ENCODE results near the gene OCIAD1.
A peak's percentile ranks its signal among the peaks of the same experiment; 100 is the strongest.

The OCIAD1 gene

DNA sequence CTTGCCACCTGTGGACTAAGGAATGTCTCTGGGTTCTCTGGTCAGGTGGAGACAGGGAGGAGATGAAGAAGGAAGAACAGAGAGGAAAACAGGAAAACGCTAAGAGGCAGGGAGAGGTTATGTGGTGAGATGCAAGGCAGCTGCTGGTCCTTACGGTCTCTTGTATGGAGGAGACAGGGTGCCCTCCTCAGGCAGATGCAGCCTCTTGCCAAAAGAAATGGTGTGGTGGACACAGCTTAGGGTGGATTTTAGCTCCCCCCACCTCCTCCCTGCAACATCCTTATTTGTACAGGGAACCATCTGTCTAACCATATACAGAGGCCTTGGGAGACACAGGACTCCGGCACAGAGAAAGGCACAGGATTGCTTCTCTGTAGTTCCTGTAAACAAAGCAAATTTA is 66.0 kb downstream of the OCIAD1 start:
- DNase-seq: no peak

DNA sequence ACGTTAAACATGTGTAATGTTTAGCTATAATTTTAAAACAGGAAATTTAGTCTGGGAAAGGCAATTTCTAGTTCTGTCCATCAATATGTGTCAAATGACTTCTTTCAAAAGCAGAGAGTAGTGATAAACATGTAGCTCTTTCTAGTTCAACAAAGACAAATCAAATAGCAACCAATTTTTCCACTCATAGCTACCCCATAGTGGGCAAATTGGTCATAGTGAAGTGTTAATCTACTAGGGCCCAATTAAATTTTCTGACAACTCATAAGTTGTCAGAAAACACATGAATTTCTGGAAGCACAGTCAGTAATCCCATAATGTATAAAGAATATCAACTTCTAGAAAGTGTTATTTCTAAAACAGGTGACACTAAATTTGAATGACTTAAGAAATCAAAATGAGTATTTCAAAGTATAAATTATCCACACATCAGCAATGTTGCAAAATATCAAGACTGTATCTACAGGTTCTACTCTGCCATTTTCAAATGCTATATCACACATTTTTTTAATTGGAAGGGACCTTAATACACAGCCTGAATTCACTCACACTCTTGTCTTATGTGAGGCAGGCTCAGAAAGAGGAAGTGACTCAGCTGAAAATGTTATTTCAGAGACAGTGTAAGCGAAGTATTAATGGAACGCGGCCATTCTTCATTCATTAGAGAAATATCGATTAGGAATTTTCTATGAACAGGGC is 68.0 kb downstream of the OCIAD1 start:
- no peak for DNase-seq

DNA sequence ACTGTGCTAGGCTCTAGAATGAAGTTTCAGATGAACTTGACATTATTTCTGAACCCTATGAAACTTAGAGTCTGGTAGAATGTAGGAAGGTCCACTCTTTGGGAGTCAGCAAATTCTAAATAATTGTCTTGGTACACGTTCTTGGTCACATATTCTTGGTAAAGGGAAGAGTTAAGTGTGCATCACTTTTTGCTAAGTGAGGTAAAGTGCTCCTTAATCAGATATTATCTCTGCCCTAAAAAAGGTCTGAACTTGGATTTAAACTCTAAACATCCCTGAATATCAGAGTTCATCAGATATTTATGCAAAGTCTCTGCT is 68.5 kb downstream of the OCIAD1 start:
- DNase-seq: no peak

DNA sequence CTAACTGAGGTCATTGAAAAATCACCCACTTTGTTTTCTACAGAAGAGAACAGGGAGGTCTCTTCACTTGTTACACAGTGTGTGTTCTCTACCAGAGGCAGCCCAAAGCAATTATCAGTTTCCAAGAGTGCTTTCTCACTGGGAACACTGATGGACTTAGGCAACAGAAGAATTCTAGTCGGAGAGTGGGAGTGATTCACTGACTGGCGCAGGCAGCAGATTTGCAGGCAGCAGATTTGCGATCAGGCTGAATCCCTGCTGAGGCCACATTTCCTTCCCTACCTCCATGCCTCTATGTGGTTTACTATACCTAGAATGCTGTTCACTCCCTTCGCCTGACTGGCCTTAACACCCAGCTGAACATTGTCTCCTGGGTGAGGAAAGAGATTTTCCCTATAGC is 69.1 kb downstream of the OCIAD1 start:
- DNase-seq: no peak

DNA sequence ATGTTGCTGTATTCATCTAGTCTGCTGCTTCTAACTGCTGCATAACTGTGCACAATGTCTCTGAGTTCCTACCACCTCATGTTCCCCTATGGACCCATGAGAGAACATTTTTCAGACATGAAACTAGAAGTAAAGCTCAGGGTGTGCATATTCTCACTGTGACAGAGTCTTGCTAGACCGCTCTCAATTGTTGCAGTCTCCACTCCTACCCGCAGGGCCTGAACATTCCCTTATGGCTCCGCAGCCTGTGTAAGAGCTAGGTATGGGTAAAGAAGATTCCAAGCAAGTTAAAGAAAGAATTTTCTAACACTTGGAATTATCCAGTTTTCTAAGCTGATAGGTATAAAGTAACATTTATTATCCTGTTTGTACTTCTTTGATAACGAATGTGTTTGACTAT is 70.3 kb downstream of the OCIAD1 start:
- no peak for DNase-seq

DNA sequence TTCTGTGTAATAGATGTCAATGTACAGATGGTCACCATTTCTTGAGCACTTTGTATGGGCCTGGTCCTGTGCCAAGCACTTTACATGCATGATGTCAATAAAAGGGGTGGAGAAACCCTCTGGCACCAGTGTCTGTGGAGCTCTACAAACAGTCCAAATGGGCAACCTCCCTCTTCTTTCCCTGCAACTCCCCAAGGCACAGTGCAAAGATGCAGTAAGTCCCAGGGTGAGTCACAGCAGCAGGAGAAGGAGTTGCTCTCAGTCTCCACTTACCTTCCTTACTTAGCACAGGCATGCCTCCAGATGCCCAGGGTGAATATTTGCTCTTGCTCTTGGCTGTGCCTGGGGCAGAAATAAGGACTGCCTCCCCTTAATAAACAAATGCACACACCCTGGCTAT is 71.4 kb downstream of the OCIAD1 start:
- no peak for DNase-seq

DNA sequence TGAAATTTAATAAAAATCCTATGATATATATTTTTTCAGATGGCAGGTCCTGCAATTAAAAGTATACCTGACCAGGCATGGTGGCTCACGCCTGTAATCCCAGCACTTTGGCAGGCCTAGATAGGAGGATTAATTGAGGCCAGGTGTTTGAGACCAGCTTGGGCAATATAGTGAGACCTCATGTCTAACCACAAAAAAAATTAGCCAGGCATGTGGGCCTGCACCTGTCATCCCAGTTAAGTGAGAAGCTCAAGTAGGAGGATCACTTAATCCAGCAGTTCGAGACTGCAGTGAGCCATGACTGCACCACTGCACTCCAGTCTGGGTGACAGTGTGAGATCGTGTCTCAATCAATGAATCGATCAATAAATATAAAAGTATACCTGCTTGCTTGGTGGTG is 73.2 kb downstream of the OCIAD1 start:
- no peak for DNase-seq

DNA sequence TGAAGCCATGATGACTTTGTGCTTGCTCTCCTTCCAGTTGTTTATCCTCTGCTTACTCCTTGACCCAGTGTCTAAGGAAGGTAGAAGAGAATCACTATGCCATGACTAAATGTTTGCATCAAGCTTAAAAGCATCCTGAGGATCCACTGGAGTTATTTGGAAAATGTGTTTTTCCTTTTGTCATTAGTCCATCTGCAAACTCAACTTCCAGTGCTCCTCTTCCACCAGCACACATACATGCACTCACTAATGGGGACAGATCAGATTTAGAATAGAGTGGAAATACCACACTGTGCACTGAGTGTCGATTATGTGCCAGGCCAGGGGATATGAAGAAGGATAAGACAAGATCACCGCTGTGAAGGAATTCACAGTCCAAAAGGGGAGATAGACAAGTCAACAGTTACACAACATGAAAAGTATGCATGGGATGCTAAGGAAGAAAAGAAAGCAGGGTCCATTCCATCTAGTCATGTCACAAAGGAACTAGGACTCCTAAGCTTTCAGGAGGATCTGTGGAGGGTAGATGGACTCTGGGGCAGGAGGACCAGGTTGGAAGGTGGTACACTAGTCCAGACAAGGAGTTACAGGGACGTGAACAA is 73.8 kb downstream of the OCIAD1 start:
- no peak for DNase-seq

DNA sequence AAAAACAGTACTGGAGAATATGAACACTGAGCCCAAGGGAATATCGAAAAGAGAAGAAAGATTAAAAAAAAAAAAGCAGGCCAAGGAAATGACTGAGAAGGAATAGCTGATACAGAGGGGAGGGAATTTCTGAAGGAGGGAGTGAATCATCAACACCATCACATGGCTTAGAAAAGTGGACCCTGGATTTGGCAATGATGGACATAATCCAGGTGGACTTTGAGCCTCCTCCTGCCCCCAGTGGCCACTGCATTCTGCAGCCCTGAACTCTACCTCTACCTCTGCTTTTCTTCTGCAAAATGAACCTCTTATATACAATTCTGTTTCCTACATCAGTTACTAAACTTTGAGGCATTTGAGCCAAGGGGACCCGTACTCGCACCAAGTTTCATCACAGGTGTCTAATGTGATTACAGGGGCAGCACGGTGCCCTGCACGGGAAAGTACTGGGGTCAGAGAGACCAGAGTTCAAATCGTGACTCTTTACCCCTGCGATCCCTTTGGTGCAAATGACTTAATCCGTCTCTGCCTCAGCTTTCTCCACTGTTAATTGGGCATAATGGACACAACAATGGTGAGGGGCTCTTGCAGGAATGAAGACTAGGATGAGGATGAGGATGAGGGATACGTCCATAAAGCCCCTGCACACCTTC is 74.6 kb downstream of the OCIAD1 start:
- DNase-seq: no peak

DNA sequence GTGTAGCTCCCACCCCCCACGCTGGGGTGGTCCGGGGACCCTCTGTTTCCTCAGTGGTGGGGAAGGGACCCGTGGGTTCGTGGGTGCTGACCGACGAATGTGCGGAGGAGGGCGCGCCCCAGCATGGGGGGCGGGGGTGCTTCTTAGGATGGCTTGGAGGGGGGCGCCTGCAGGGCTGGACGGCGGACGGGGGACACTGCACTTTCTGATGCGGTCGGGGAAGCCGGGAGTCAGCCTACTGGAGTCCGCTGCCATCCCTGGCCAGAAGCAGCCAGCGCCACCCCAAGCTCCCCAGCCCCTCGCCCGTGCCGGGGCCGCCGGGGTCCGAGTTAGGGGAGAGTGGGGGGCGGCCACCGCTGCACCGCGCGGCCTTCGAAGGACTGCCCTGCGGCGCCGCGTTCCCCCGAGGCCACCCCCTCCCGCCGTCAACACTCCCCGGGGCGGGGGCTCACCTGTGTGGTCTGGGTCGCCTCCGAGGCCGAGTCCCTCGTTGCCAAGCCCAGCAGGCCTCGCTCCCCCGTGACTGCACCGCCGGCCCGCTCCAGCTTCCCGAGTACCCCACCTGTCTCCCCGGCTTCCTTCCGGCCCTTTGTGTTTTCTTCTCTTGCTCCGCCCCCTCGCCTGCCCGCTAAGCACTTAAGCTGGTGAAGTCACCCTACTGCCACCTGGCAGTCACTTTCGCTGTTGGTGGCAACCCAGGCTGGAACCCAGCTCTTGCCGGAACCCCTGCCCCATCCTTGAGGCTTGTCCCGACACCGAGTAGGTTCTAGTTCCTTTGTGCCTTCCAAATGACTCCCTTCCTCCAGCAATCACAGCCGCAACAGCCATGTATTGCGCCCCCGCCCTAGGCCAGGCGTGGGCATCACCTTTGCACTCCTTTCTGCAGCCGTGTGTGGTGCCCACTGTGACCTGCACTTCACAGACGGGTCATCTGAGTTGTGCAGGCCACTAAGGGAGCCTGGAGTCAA is 75.6 kb downstream of the OCIAD1 start, which contains the start of gene OCIAD2:
Gene OCIAD2, minus strand, starts transcription at position 569 of the 968 bp plus-strand sequence. CDS start 2,225 bp downstream, outside the sequence.
- DNase-seq: peak; percentile 82

DNA sequence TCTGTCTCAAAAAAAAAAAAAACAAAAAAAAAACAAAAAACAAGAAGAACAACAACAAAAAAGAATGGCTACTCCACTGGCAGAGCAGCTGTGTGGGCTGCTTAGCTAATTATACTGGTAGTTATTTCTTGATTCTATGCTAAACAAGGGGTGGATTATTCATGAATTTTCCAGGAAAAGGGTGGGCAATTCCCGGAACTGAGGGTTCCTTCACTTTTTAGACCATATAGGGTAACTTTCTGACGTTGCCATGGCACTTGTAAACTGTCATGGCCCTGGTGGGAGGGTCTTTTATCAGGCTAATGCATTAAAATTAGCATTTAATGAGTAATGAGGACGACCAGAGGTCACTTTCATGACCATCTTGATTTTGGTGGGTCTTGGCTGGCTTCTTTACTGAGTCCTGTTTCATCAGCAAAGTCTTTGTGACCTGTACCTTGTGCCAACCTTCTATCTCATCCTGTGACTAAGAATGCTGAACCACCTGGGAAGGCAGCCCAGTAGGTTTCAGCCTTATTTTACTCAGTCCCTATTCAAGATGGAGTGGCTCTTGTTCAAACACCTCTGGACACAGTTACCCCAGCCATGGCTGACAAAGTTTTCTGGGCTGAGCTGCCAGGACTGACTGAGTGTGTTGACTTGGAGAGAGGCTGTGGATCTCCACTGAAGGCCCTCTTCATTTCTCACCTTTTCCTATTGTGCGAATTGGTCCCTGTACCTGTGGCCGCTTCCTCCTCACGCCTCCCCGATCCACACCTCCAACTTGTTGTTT is 77.0 kb downstream of the OCIAD1 start:
- no peak for DNase-seq

DNA sequence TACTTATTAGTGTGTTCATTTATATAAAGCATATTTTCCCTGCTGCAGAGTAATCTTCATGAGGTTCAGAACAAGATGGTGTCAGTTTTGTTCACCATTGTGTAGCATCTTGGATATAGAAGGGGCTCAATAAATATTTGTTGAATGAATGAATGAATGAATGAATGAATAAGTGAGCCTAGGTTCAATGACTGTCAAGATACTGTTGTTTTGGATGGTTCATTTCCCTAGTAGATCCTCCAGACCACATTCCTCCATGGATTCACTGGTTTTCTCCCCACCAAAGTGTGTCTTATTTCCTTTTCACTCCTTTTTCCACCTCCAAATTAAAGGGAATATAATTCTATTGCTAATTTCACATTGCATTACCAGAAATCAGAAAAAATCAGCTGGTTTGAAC is 77.8 kb downstream of the OCIAD1 start:
- no peak for DNase-seq

DNA sequence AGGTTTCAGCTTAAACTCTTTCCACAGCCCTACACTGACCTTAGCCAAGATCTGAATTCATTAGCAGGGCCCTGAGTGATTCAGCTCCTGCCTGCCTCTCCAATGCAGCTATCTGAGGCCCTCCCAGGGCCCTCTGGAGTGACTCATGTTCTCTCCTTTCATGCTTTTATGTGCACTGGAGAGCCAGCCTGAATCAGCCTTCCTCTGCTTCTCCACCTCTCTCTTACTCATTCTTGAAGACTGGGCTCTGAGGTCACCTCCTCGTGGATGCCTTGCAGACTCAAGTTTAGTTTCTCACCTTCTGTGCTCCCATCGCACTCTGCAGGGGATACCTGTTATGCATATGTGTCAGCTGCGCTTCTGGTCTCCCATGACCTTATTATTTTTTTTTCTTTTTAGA is 78.8 kb downstream of the OCIAD1 start:
- DNase-seq: peak; percentile 88

DNA sequence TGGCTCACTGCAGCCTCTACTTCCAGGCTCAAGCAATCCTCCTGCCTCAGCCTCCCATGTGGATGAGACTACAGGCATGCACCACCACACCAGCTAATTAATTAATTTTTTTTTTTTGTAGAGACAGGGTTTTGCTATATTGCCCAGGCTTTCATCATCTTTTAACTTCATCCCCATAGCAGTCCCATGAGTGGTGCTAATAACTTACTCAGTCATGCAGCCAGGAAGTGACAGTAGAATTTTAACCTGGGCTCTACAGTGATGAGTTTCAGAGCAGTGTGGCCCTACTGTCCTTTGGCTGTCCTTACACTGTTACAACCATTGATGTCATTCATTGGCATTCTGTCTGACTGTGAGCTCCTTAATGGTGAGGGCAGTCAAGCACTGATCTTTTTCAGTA is 79.6 kb downstream of the OCIAD1 start:
- no peak for DNase-seq

All from stimulated activated CD4-positive, alpha-beta T cell treated with anti-CD3 and anti-CD28 coated beads, Interleukin-1b, Interleukin-23, amount 100 ng/mL, for 48 hours (primary cell).